GM12865 (cell line): ENCODE results near the gene SPTLC1.

Experiments
- DNase-seq: peaks from one replicate; pipeline ENCODE4 v3.0.0; 2010; ENCODE audit warnings: low read depth
- H3K4me3 ChIP-seq: 2 replicates; pipeline ENCODE4 v1.5.1; 2011; ENCODE audit warnings: mild to moderate bottlenecking, low read depth, low read length, control low read depth
- CTCF ChIP-seq: IDR thresholded peaks from 2 replicates; pipeline ENCODE4 v1.5.1; 2011; ENCODE audit warnings: low read length, control low read depth, low read depth, inconsistent platforms; ENCODE audit not compliant: insufficient read depth; ENCODE audit errors: missing control alignments

Gene SPTLC1

GRCh38 chr9:92036756-92037155 is 78.5 kb downstream of the SPTLC1 start:
- H3K4me3 ChIP-seq: no peak overlapping the region
- DNase-seq: no peak
- no peak for TF ChIP-seq CTCF

- H3K4me3 ChIP-seq: no peak overlapping the region
- TF ChIP-seq CTCF: no peak
- DNase-seq: no peak
Observed at GRCh38 chr9:92036411-92036746, 78.8 kb downstream of the SPTLC1 start.

GRCh38 chr9:92035687-92036410 is 79.4 kb downstream of the SPTLC1 start:
- H3K4me3 ChIP-seq: no peak overlapping the region
- no peak for TF ChIP-seq CTCF
- DNase-seq: no peak

GRCh38 chr9:92035146-92035545 is 80.1 kb downstream of the SPTLC1 start:
- no peak for DNase-seq
- no peak for TF ChIP-seq CTCF

GRCh38 chr9:92033991-92034390 is 81.2 kb downstream of the SPTLC1 start:
- no peak for DNase-seq
- TF ChIP-seq CTCF: no peak

More at GRCh38 chr9:92035146-92035545, 80.1 kb downstream of the SPTLC1 start:
- H3K4me3 ChIP-seq: no peak overlapping the region

GRCh38 chr9:92033307-92033706 is 81.9 kb downstream of the SPTLC1 start:
- TF ChIP-seq CTCF: no peak
- no peak for DNase-seq
- H3K4me3 ChIP-seq: no peak overlapping the region

More at GRCh38 chr9:92033991-92034390, 81.2 kb downstream of the SPTLC1 start:
- H3K4me3 ChIP-seq: no peak overlapping the region

- no peak for DNase-seq
Observed at GRCh38 chr9:92032891-92033290, 82.3 kb downstream of the SPTLC1 start.

More at GRCh38 chr9:92032891-92033290, 82.3 kb downstream of the SPTLC1 start:
- no peak for TF ChIP-seq CTCF
- no peak overlapping the region for H3K4me3 ChIP-seq
